ENCODE measurements around the gene GDF10. TPM values are rescaled to one million over a fixed set of nuclear protein-coding genes. Genes with fewer than 3 reads are reported as not detected.

The GDF10 gene
- total RNA-seq, 1 donor from 2014 or later = 1.7 TPM

- Histone ChIP-seq H3K4me1 (no peaks in the 10 kb centered on the region), H3K9me3 (no peaks in the 10 kb centered on the region), H3K27me3 (no peaks in the 10 kb centered on the region), H3K27ac (no peak overlapping the region), H3K36me3 (no peaks in the 10 kb centered on the region), H3K4me3 (no peak overlapping the region)
- no peak for DNase-seq (ENCODE audit: extremely low spot score in 2 of 2)
- intact Hi-C loops (cut with DNase I) = no loop called here
- TF ChIP-seq CTCF (IDR thresholded peaks at IDR 0.05) = no peak
- no peak for TF ChIP-seq POLR2AphosphoS5 (IDR thresholded peaks at IDR 0.05; ENCODE audit: insufficient read depth in 1 of 2, low read depth in 1 of 2)
- TF ChIP-seq POLR2A (IDR thresholded peaks at IDR 0.05) = no peak
These were observed 17.3 kb downstream of the GDF10 start for GRCh38 chr10:47317251-47317650.

DNA sequence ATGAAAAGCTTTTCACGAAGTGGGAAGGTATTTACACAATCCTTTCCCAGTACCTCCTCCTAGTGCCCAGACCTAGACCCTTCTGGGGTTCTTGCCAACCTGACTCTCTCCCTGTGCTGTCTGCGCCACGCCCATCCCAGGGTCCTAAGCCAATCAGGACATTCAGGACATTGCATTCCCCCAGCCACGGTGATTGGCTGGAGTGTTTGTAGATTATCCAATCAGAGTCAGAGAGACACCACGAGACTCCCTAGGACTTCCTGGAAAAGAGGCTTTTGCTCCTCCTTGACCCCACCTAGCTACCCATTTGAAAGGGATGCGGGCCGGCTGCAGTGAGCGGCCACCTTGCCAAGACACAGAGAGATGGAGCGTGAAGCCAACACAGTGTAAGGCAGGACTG, 18.7 kb downstream of the GDF10 start:
- no peaks in the 10 kb centered on the region for H3K9me3 ChIP-seq
- no peak for TF ChIP-seq CTCF (IDR thresholded peaks at IDR 0.05)
- TF ChIP-seq POLR2A (IDR thresholded peaks at IDR 0.05) = no peak
- TF ChIP-seq POLR2AphosphoS5 (IDR thresholded peaks at IDR 0.05; ENCODE audit: insufficient read depth in 1 of 2, low read depth in 1 of 2) = no peak
- DNase-seq (ENCODE audit: extremely low spot score in 2 of 2) = no peak
- intact Hi-C loops (cut with DNase I) = no loop called here
- no peak overlapping the region for H3K4me3 ChIP-seq
- H3K27me3 ChIP-seq = no peaks in the 10 kb centered on the region
- H3K36me3 ChIP-seq = no peaks in the 10 kb centered on the region
- H3K27ac ChIP-seq = no peak overlapping the region
- H3K4me1 ChIP-seq = no peaks in the 10 kb centered on the region

DNA sequence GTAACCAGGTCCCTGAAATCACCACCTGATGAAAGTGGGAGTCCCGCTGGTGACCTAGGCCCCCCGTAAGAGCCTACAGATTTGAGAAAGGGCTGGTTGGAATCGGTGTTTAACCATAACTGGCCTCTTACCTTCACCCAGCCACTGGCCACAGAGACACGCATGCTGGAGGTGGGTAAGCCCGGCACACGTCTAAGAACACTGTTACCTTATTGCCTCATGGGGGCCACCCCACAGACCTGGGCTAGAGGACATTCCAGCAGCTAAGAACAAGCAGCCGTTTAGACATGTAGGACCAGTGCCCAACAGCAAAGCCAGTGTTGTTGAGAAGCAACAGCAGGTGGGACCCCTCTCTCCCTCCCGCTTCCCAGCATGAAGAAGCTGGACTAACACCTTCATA, 19.8 kb downstream of the GDF10 start:
- intact Hi-C loops (cut with DNase I) = no loop called here
- H3K27ac ChIP-seq = no peak overlapping the region
- no peaks in the 10 kb centered on the region for H3K9me3 ChIP-seq
- H3K27me3 ChIP-seq = no peaks in the 10 kb centered on the region
- no peaks in the 10 kb centered on the region for H3K36me3 ChIP-seq
- H3K4me1 ChIP-seq = no peaks in the 10 kb centered on the region
- H3K4me3 ChIP-seq = no peak overlapping the region
- no peak for DNase-seq (ENCODE audit: extremely low spot score in 2 of 2)
- no peak for TF ChIP-seq POLR2AphosphoS5 (IDR thresholded peaks at IDR 0.05; ENCODE audit: insufficient read depth in 1 of 2, low read depth in 1 of 2)
- no peak for TF ChIP-seq POLR2A (IDR thresholded peaks at IDR 0.05)
- TF ChIP-seq CTCF (IDR thresholded peaks at IDR 0.05) = no peak

GRCh38 chr10:47320812-47321211, 20.8 kb downstream of the GDF10 start:
- intact Hi-C loops (cut with DNase I) = no loop called here
- no peaks in the 10 kb centered on the region for H3K4me1 ChIP-seq
- H3K27me3 ChIP-seq = no peaks in the 10 kb centered on the region
- no peaks in the 10 kb centered on the region for H3K9me3 ChIP-seq
- no peak overlapping the region for H3K4me3 ChIP-seq
- H3K27ac ChIP-seq = no peak overlapping the region
- H3K36me3 ChIP-seq = no peaks in the 10 kb centered on the region
- DNase-seq (ENCODE audit: extremely low spot score in 2 of 2) = no peak
- TF ChIP-seq POLR2A (IDR thresholded peaks at IDR 0.05) (no peak), CTCF (IDR thresholded peaks at IDR 0.05) (no peak), POLR2AphosphoS5 (IDR thresholded peaks at IDR 0.05; ENCODE audit: insufficient read depth in 1 of 2, low read depth in 1 of 2) (no peak)

- intact Hi-C loops (cut with DNase I) = no loop called here
- TF ChIP-seq POLR2A (IDR thresholded peaks at IDR 0.05) (no peak), POLR2AphosphoS5 (IDR thresholded peaks at IDR 0.05; ENCODE audit: insufficient read depth in 1 of 2, low read depth in 1 of 2) (no peak), CTCF (IDR thresholded peaks at IDR 0.05) (no peak)
- no peaks in the 10 kb centered on the region for H3K4me1 ChIP-seq
- no peaks in the 10 kb centered on the region for H3K27me3 ChIP-seq
- no peak for DNase-seq (ENCODE audit: extremely low spot score in 2 of 2)
- no peaks in the 10 kb centered on the region for H3K36me3 ChIP-seq
- no peak overlapping the region for H3K4me3 ChIP-seq
- no peaks in the 10 kb centered on the region for H3K9me3 ChIP-seq
- H3K27ac ChIP-seq = no peak overlapping the region
These were observed 21.7 kb downstream of the GDF10 start for GRCh38 chr10:47321521-47322195.

Data from vagina (tissue), 2 donors.